GM23338 (cell line): ENCODE data around the gene GPR35. TPM values are rescaled to one million over a fixed set of nuclear protein-coding genes. Genes with fewer than 3 reads are reported as not detected.

Source experiments
- EZH2 ChIP-seq: fragments of 200-600 bp; sonication (generic); IDR thresholded peaks from one replicate; pipeline ENCODE4 v1.8.0; 2017; ENCODE audit warnings: antibody characterized with exemption, mild to moderate bottlenecking, low read depth; ENCODE audit not compliant: unreplicated experiment
- EZH2phosphoT487 ChIP-seq: fragments of 200-600 bp; sonication (generic); IDR thresholded peaks from one replicate; pipeline ENCODE4 v1.8.1; 2018; ENCODE audit warnings: antibody characterized with exemption; ENCODE audit not compliant: unreplicated experiment
- JUNB ChIP-seq: IDR thresholded peaks from one replicate; pipeline ENCODE4 v1.6.1; 2016; ENCODE audit warnings: antibody characterized with exemption; ENCODE audit not compliant: unreplicated experiment
- NANOG ChIP-seq: IDR thresholded peaks from 2 replicates; pipeline ENCODE4 v1.6.1; 2016; ENCODE audit warnings: antibody characterized with exemption, borderline replicate concordance
- STAT1 ChIP-seq: IDR thresholded peaks from one replicate; pipeline ENCODE4 v1.6.1; 2016; ENCODE audit warnings: antibody characterized with exemption; ENCODE audit not compliant: unreplicated experiment
- ZNF462 ChIP-seq: fragments of 250-450 bp; sonication (Bioruptor Pico); IDR thresholded peaks from 2 replicates; pipeline ENCODE4 v1.5.0; 2020; ENCODE audit warnings: mild to moderate bottlenecking, moderate library complexity
- polyA plus RNA-seq: library from polyadenylated mRNA; unstranded; fragments of >200 nt; fragmentation: Nextera tagmentation; extraction: Ambion mirVana; gene quantifications from 2 replicates; pipeline ENCODE4 v1.2.1, GENCODE V29; 2016
- total RNA-seq: library from RNA; depleted of rRNA; stranded (reverse); fragments of >200 nt; shearing (Covaris generic); gene quantifications from 2 replicates; pipeline ENCODE4 v1.2.3, GENCODE V29; 2014
- TF ChIP-seq, protein P1 (sequence below): IDR thresholded peaks from 2 replicates; pipeline ENCODE4 v1.6.1; 2016; ENCODE audit warnings: antibody characterized with exemption
- TF ChIP-seq, protein P2 (sequence below), 2 experiments: fragments of 200-600 bp in 1 of 2; sonication (generic) in 1 of 2; conservative IDR thresholded peaks; 2 replicates each; pipeline versions ENCODE4 v1.5.1 to v1.6.1; 2016 to 2017; ENCODE audit warnings: antibody characterized with exemption in 2 of 2, low read depth in 2 of 2, mild to moderate bottlenecking in 2 of 2, moderate library complexity in 1 of 2

GPR35 gene
- total and polyA plus RNA-seq, 2 experiments from 2014 or later, result not detected

DNA sequence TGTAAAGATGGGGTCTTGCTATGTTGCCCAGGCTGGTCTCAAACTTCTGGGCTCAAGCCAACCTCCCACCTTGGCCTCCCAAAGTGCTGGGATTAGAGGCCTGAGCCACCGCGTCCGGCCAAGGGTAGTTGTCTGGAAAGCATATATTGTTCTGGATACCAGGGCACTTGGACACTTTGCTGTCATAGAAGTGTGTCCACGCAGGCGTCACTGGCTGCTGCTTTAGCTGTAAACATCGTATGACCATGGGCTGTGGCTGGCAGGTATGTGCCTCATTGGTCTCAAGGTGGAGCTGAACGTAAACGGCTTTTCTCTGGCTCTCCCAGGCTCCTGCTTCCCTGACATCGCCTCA, 3.2 kb upstream of the GPR35 start (continued):
- no peak for TF ChIP-seq ZNF462 (CRISPR knock-in tag)
- TF ChIP-seq EZH2, result no peak
- no peak for TF ChIP-seq NANOG
- TF ChIP-seq EZH2phosphoT487, result no peak
- TF ChIP-seq, protein P1, sequence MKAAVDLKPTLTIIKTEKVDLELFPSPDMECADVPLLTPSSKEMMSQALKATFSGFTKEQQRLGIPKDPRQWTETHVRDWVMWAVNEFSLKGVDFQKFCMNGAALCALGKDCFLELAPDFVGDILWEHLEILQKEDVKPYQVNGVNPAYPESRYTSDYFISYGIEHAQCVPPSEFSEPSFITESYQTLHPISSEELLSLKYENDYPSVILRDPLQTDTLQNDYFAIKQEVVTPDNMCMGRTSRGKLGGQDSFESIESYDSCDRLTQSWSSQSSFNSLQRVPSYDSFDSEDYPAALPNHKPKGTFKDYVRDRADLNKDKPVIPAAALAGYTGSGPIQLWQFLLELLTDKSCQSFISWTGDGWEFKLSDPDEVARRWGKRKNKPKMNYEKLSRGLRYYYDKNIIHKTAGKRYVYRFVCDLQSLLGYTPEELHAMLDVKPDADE, result no peak
- TF ChIP-seq, protein P2, sequence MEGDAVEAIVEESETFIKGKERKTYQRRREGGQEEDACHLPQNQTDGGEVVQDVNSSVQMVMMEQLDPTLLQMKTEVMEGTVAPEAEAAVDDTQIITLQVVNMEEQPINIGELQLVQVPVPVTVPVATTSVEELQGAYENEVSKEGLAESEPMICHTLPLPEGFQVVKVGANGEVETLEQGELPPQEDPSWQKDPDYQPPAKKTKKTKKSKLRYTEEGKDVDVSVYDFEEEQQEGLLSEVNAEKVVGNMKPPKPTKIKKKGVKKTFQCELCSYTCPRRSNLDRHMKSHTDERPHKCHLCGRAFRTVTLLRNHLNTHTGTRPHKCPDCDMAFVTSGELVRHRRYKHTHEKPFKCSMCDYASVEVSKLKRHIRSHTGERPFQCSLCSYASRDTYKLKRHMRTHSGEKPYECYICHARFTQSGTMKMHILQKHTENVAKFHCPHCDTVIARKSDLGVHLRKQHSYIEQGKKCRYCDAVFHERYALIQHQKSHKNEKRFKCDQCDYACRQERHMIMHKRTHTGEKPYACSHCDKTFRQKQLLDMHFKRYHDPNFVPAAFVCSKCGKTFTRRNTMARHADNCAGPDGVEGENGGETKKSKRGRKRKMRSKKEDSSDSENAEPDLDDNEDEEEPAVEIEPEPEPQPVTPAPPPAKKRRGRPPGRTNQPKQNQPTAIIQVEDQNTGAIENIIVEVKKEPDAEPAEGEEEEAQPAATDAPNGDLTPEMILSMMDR (conservative IDR thresholded peaks at IDR 0.05; ENCODE audit: low read depth in 2 of 2), result no peak
- no peak for TF ChIP-seq STAT1
- no peak for TF ChIP-seq JUNB
